Neural cell (in vitro differentiated cells): ENCODE results near the gene DCBLD1. TPM values are rescaled to one million over a fixed set of nuclear protein-coding genes. Genes with fewer than 3 reads are reported as not detected.

Experiments used
- H2AFZ ChIP-seq: fragments of 200-600, 300-800 bp; sonication (generic), shearing (Covaris generic); 2 replicates; pipeline ENCODE4 v1.6.0; 2014; ENCODE audit warnings: low read depth, mild to moderate bottlenecking, antibody characterized with exemption, low read length, moderate library complexity
- H3F3A ChIP-seq: fragments of 200-600 bp; shearing (Covaris generic); 2 replicates; pipeline ENCODE4 v1.6.1; 2016; ENCODE audit warnings: mild to moderate bottlenecking, moderate library complexity, mixed read lengths, antibody characterized with exemption, low read length; ENCODE audit not compliant: insufficient read depth, poor library complexity, severe bottlenecking
- H3K27ac ChIP-seq: fragments of 200-600, 300-800 bp; sonication (generic), shearing (Covaris generic); 2 replicates; pipeline ENCODE4 v1.5.1; 2014; ENCODE audit warnings: mild to moderate bottlenecking, low read length, moderate library complexity
- H3K27me3 ChIP-seq: fragments of 300-800, 200-600 bp; sonication (generic), shearing (Covaris generic); 2 replicates; pipeline ENCODE4 v1.6.0; 2014; ENCODE audit warnings: mild to moderate bottlenecking, low read depth, low read length, moderate library complexity; ENCODE audit not compliant: insufficient read depth
- H3K36me3 ChIP-seq: fragments of 300-800, 200-600 bp; sonication (generic), shearing (Covaris generic); 2 replicates; pipeline ENCODE4 v1.5.1; 2014; ENCODE audit warnings: mild to moderate bottlenecking, antibody characterized with exemption, low read length, moderate library complexity; ENCODE audit not compliant: insufficient read depth
- H3K4me2 ChIP-seq: fragments of 300-800, 200-600 bp; sonication (generic), shearing (Covaris generic); 2 replicates; pipeline ENCODE4 v1.6.0; 2014; ENCODE audit warnings: mild to moderate bottlenecking, low read length
- H3K4me3 ChIP-seq: fragments of 300-800, 200-600 bp; sonication (generic), shearing (Covaris generic); 2 replicates; pipeline ENCODE4 v1.5.1; 2014; ENCODE audit warnings: mild to moderate bottlenecking, low read length, moderate library complexity
- H3K79me2 ChIP-seq: fragments of 200-600 bp; shearing (Covaris generic); replicated peaks from 2 replicates; pipeline ENCODE4 v1.6.0; 2014; ENCODE audit warnings: mild to moderate bottlenecking, low read length, moderate library complexity; ENCODE audit not compliant: insufficient read depth
- H3K9ac ChIP-seq: fragments of 300-800, 200-600 bp; sonication (generic), shearing (Covaris generic); 2 replicates; pipeline ENCODE4 v1.6.1; 2016; ENCODE audit warnings: mild to moderate bottlenecking, low read length, mixed read lengths
- H3K9me2 ChIP-seq: fragments of 200-600 bp; shearing (Covaris generic); 2 replicates; pipeline ENCODE4 v1.6.1; 2016; ENCODE audit warnings: mild to moderate bottlenecking, low read length, mixed read lengths; ENCODE audit not compliant: insufficient read depth
- H3K9me3 ChIP-seq: fragments of 200-600, 300-800 bp; sonication (generic), shearing (Covaris generic); 2 replicates; pipeline ENCODE4 v1.6.1; 2016; ENCODE audit warnings: mild to moderate bottlenecking, mixed run types, low read length, moderate library complexity, mixed read lengths
- H4K20me1 ChIP-seq: fragments of 200-600 bp; shearing (Covaris generic); 2 replicates; pipeline ENCODE4 v1.6.1; 2016; ENCODE audit warnings: mild to moderate bottlenecking, mixed run types; ENCODE audit not compliant: insufficient read depth
- CTCF ChIP-seq: fragments of 450-650 bp; IDR thresholded peaks from 2 replicates; pipeline ENCODE4 v1.5.1; 2014; ENCODE audit warnings: antibody characterized with exemption, mild to moderate bottlenecking, moderate library complexity; ENCODE audit not compliant: poor library complexity, severe bottlenecking
- EP300 ChIP-seq: fragments of 450-650 bp; conservative IDR thresholded peaks from 2 replicates; pipeline ENCODE4 v1.6.1; 2014; ENCODE audit warnings: antibody characterized with exemption, mild to moderate bottlenecking, moderate library complexity; ENCODE audit not compliant: poor library complexity, severe bottlenecking
- EZH2 ChIP-seq: fragments of 200-600, 300-800 bp; shearing (Covaris generic), sonication (generic); IDR thresholded peaks from 2 replicates; pipeline ENCODE4 v1.6.1; 2014; ENCODE audit warnings: antibody characterized with exemption, low read length, borderline replicate concordance, mild to moderate bottlenecking; ENCODE audit not compliant: insufficient read depth, poor library complexity, severe bottlenecking
- MXI1 ChIP-seq: fragments of 450-650 bp; conservative IDR thresholded peaks from 2 replicates; pipeline ENCODE4 v1.6.1; 2014; ENCODE audit warnings: antibody characterized with exemption, mild to moderate bottlenecking; ENCODE audit not compliant: poor library complexity, severe bottlenecking
- POLR2AphosphoS5 ChIP-seq: IDR thresholded peaks from 2 replicates; pipeline ENCODE4 v1.6.1; 2012
- RAD21 ChIP-seq: fragments of 450-650 bp; conservative IDR thresholded peaks from 2 replicates; pipeline ENCODE4 v1.6.1; 2014; ENCODE audit warnings: antibody characterized with exemption, mild to moderate bottlenecking, moderate library complexity
- REST ChIP-seq: IDR thresholded peaks from 2 replicates; pipeline ENCODE4 v1.6.1; 2012; ENCODE audit warnings: borderline replicate concordance
- SMC3 ChIP-seq: fragments of 450-650 bp; conservative IDR thresholded peaks from 2 replicates; pipeline ENCODE4 v1.6.1; 2014; ENCODE audit warnings: antibody characterized with exemption, mild to moderate bottlenecking, moderate library complexity; ENCODE audit not compliant: poor library complexity
- TAF1 ChIP-seq: IDR thresholded peaks from 2 replicates; pipeline ENCODE4 v1.6.1; 2012; ENCODE audit warnings: low read depth
- polyA plus RNA-seq: library from polyadenylated mRNA; depleted of rRNA; stranded (reverse); fragments of >200 nt; gene quantifications from 2 replicates; pipeline ENCODE4 v1.2.3, GENCODE V29; 2014

Gene DCBLD1
- polyA plus RNA-seq, 1 donor from 2014 or later, result 11.4 TPM

- Histone ChIP-seq H3K9me2 (no peaks in the 10 kb centered on the region), H3K36me3 (no peaks in the 10 kb centered on the region), H2AFZ (no peak overlapping the region), H4K20me1 (no peaks in the 10 kb centered on the region), H3K4me3 (no peak overlapping the region), H3F3A (no peaks in the 10 kb centered on the region), H3K79me2 (no peaks in the 10 kb centered on the region), H3K9me3 (no peaks in the 10 kb centered on the region), H3K9ac (no peak overlapping the region), H3K4me2 (no peak overlapping the region), H3K27me3 (peaks cover 24% of the 10 kb centered on the region), H3K27ac (no peak overlapping the region)
- TF ChIP-seq SMC3 (peak; percentile 19), RAD21 (peak; percentile 22), EZH2 (no peak)
Measured at GRCh38 chr6:117477988-117478852, 4.3 kb upstream of the DCBLD1 start.

- Histone ChIP-seq H3K27ac (no peak overlapping the region), H3K27me3 (peaks cover 30% of the 10 kb centered on the region), H3K9me3 (no peaks in the 10 kb centered on the region), H3K36me3 (no peaks in the 10 kb centered on the region), H3K4me3 (no peak overlapping the region), H3K79me2 (no peaks in the 10 kb centered on the region), H3K9me2 (no peaks in the 10 kb centered on the region), H3K9ac (no peak overlapping the region), H3F3A (no peaks in the 10 kb centered on the region), H2AFZ (no peak overlapping the region), H4K20me1 (no peaks in the 10 kb centered on the region), H3K4me2 (no peak overlapping the region)
- TF ChIP-seq RAD21 (no peak), EP300 (no peak), MXI1 (no peak), TAF1 (no peak), REST (no peak), POLR2AphosphoS5 (no peak), EZH2 (no peak)
Measured at GRCh38 chr6:117478853-117479231, 3.6 kb upstream of the DCBLD1 start.

GRCh38 chr6:117480651-117481050 lies 1.8 kb upstream of the DCBLD1 start:
- Histone ChIP-seq H3K27ac (no peak overlapping the region), H2AFZ (no peak overlapping the region), H3K9me2 (no peaks in the 10 kb centered on the region), H3K79me2 (no peaks in the 10 kb centered on the region), H3K9ac (no peak overlapping the region), H3K4me2 (no peak overlapping the region), H3K36me3 (no peaks in the 10 kb centered on the region), H3K27me3 (peaks cover 33% of the 10 kb centered on the region), H3K9me3 (no peaks in the 10 kb centered on the region), H3F3A (no peaks in the 10 kb centered on the region), H4K20me1 (no peaks in the 10 kb centered on the region), H3K4me3 (no peak overlapping the region)
- TF ChIP-seq REST (no peak), POLR2AphosphoS5 (no peak), EP300 (no peak), RAD21 (no peak), MXI1 (no peak), TAF1 (no peak), SMC3 (no peak), CTCF (no peak), EZH2 (no peak)
